GM18907 (cell line): ENCODE data around the gene SDK1.
"Not testable (repeated sequence)": the region's sequence is repeated elsewhere in the genome, so short reads cannot be mapped to it uniquely, and the experiment has no call there.

ENCODE experiments used
- ATAC-seq: cut with Tn5 transposase; IDR thresholded peaks from one replicate; pipeline ENCODE4 v1.9.1; 2021; ENCODE audit warnings: mild to moderate bottlenecking, moderate library complexity; ENCODE audit not compliant: unreplicated experiment

The SDK1 gene

DNA sequence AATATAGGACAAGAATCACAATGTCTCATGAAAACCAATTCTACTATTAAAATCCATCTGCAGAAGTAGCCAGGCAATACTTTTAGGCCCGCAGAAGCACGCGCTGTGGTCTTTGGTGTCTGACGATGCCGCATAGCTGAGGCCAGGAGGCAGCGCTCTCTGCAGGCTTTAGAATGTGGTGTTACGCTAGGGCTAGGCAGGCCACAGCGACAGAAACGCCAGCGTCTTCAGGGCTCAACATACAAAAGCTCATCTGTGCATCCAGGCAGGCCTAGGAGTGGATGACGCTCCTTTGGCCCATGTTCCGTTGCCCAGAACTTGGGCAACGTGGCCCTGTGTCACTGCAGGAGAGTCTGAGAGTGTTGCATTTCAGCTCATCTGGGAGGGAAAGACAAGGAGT is 779.9 kb downstream of the SDK1 start:
- ATAC-seq, result no peak

- no peak for ATAC-seq
Measured at GRCh38 chr7:4083513-4083912, 782.5 kb downstream of the SDK1 start.

GRCh38 chr7:4084271-4084670 is 783.2 kb downstream of the SDK1 start:
- no peak for ATAC-seq

- no peak for ATAC-seq
Measured at GRCh38 chr7:4085937-4086691, 785.1 kb downstream of the SDK1 start.

- no peak for ATAC-seq
Measured at GRCh38 chr7:4086723-4087122, 785.7 kb downstream of the SDK1 start.

DNA sequence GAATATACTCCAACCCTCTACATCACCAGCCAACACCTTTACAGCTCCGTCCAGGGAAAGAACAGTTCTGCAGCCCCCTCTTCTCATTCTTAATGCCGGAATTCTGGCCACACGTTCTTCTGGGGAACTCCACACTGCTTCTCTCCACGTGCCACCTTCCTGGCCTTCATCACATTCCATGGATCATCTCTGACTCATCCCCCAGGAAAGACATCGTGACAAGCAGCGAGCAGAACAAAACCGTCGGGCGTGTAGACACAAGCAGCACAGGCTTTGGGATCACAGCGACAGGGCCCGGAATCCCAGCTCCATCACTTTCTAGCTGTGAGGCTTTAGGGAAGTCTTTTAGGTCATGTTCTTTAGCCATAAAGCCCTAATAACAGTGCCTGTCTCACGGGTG is 790.7 kb downstream of the SDK1 start:
- no peak for ATAC-seq

DNA sequence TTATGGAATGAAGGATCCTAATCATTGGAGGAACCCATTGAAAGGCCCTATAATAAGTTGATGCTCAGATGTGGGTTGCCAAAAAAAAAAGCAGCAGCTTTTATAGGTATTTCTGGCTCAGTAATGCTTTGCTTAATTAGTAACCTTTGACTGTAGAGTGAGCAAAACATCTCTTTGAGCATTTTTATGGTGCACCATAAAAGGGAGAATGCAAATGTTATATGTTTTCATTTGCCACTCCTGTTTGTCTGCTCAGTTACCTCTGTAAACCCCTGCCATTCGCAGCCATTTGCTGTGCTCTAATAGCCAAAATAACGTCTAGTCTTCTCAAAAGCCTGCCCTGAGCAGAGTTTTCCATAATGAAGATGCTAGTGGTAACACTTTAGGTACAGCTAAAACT is 792.0 kb downstream of the SDK1 start:
- no peak for ATAC-seq

DNA sequence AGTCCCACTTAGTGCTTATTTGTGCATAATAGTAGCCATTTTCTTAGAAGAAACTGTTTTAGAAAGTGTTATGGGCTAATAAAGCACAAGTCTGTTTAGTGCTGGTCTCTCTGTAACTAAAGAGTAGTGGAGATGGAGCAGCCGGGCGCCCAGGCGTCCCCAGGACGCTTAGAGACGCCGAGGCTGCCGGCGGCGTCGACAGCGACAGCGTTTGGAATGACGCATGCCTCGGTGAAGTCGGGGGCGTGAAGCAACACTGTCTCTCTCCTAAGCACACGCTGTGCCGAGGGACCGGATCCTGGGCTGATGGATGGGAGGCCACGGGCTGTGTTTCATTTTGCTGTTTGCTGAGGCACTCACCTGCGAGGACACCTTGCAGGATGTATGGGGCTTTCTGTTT is 792.4 kb downstream of the SDK1 start:
- no peak for ATAC-seq

- not testable (repeated sequence) for ATAC-seq
Measured at GRCh38 chr7:4094158-4094557, 793.1 kb downstream of the SDK1 start.

DNA sequence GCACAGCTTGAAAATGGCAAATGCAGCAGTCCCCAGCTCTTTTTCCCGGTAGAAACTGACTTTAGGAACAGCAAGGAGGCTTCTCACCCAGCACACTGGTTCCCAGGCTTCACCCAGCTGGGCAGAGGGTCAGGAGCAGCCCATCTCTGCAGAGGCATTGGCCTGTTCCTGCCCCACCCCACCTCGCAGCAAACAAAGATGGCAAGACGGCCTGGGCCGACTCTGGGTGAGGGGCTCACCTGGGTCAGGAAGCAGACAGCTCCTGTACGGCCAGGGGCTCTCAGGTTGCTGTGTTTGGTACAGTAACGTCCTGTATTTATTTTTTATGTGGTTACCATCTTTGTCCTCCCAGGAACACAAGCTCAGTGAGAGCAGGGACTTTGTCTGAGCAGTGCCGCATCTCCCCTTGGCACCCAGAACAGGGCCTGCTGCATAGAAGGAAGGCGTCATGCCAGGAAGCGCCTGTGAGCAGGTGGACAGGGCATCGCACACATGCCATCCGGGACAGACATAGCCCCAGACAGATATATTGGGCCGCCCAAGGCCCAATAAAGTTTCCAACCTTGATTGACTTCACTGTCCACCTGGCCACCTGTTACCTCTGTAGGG is 796.1 kb downstream of the SDK1 start:
- no peak for ATAC-seq

DNA sequence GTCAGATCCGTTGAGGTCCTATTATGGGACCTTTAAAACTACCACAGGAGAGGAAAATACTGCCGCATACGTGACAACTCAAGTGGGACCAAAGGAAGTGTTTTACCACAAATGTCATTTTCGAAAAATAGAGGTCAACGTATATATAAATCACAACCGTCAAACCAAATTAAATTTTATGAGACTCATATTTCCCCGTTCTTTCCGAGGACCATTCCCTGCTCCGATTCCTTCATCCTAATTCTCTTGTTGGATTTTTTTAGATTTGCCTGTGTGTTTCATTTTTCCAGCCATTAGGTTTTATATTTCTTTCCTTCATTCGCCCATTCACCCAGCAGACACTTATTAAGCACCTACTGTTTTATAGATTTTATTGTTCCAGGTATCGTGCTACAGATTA is 797.1 kb downstream of the SDK1 start:
- no peak for ATAC-seq

DNA sequence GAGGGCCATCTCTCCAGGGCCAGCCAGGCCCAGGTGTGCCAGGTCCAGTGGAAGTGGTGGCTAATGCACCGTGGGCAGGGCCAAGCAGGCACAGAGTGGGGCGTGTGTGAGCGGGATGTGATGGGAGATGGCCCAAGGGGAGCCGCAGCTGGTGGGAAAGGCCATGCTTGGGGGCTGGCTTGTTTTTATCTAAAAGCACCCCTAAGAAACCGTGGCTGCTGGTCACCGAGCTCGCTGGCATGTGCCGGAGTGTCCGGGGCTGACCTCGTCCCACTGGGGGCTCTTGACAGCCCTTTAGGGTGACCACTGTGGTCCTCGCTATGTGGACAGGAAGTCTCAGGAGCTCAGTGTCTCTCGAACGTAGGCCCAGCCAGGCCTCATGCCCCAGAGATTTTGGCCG is 798.6 kb downstream of the SDK1 start:
- ATAC-seq, result no peak

DNA sequence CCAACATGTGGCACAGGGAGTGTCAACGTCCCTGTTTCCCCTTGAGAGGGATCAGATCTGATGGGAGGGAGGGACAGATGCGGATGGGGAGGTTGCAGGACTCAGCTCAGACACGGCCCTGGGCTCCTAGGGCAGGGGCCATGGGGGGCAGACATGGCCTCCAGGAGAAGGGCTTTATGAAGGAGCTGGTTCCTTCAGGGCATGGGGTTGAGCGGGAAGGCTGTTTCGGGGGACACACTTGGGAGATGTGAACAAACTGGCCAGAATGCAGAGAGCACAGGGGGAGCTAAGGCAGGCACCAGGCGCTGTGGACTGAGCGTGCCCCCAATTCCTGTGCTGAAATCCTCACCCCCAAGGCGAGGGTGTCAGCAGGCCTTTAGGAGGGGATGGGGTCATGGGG is 799.1 kb downstream of the SDK1 start:
- ATAC-seq, result no peak

- no peak for ATAC-seq
Measured at GRCh38 chr7:4100691-4101090, 799.6 kb downstream of the SDK1 start.

DNA sequence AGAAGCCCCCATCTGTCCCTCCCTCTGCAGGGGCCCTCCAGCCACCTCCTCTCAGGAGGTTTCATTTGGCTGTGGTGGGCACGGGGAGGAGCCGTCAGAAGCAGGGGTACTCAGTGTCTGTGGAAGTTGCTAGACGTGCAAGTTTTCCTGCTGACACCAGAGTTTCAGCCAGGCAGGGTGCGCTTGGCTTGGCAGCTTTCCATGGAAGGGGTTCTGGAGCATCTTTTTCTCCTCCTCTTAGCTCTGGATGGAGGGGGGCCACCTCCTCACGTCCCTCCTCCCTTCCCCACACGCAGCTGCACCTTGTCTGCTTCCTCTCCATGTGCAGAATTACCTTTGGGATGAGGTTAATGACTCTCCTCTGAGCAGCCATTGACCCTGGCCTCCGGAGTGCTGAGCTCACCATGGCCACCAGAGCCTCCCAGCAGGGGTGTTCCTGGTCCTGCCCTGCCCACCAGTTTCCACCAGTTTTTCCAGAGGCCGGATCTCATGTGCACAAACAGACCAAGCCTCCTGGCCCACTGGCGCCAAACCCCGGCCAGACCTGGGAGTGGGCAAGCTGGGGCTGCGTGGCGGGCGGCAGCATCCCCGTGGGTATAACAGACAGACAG is 801.3 kb downstream of the SDK1 start:
- no peak for ATAC-seq

GRCh38 chr7:4103352-4104091 is 802.5 kb downstream of the SDK1 start:
- ATAC-seq, result no peak

DNA sequence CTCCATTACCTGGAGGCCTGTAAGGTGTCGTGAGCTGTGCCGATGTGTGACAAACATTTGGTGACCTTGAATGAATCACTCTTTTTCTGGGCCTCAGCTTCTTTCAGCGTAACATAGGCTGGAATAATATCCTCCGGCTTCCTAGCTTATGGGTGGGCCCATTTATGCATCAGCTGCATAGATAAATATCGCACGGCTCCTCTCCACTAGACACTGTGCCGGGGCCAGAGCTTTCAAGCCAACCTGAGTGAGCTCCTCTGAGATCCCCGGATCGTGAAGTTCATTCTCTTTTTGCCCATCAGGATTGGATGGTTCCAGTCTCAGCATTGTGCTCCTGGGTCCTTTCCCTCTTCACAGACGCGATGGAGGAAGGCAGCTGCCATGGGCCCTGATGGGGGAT is 806.8 kb downstream of the SDK1 start:
- no peak for ATAC-seq

DNA sequence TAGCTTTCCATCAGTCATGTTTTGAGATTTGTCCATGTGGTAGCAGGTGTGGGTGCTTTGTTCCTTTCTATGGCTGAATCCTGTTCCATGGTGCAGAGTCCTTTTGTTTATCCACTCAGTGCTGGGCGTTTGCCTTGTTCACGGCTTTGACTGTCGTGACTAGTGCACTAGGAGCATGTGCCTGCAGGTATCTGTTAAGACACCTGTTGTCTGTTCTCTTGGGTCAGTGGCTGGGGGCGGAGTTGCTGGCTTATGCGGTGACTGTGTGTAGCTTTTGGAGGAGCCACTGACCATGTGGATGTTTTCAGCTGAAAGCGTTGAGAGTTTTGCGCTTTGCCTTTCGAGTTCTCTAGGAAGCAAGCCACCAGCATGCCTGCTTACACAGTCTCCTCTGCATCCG is 807.9 kb downstream of the SDK1 start:
- ATAC-seq, result no peak

DNA sequence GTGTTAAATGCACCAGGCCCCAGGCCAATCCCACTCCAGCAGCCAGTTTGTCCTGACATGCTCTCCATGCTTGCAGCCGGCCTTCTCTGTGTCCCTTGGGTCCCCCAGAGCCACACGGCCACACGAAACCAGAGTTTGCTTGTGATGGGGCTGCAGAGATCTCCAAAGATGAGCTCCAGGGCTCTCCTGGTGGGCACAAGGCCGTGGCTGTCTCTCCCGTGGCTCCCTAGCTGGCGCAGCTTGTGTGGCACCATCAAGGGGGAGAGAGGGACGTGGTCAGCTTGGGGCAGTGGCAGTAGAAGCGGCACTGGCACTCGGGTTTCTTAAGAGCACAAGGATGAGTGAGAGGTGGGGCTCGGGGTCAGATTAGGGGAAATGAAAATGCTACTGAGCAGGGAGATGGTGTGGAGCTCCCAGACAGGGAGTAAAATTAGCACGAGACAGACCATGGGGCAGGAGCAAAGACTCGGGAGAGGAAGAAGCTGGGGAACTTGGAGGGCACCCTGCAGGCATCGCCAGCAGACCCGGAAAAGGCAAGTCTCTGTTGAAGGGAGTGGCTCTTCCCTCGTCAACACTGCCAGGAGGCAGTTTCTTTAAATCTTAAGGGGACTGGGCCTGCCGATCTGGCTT is 808.5 kb downstream of the SDK1 start:
- no peak for ATAC-seq

DNA sequence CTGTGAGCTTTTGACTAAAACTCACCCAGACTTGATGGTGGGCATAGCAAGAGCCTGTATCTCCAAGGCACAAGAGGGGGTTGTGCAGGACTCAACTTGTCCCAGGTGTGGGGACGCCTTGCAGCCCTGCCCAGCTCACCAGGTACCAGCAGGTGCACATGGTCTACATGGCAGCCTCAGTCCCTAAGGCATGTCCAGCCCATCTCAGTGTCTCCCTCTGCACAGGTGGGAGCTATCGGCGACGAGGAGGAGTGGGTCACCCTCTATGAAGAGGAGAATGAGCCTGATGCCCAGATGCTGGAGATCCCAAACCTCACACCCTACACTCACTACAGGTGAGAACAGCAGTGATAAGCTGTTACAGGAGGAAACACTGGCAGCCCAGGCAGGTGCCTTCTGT is 809.4 kb downstream of the SDK1 start:
- no peak for ATAC-seq

- ATAC-seq, result no peak
Measured at GRCh38 chr7:4111166-4111565, 810.1 kb downstream of the SDK1 start.
